GM12891 (cell line): ENCODE data around the gene CLDN24.
A peak's percentile ranks its signal among the peaks of the same experiment; 100 is the strongest.

Experiments used
- DNase-seq: peaks from one replicate; pipeline ENCODE4 v3.0.0; 2011; ENCODE audit warnings: low spot score; ENCODE audit not compliant: insufficient read length
- FAIRE-seq: peaks from 2 replicates; lab custom pipeline; 2011; peaks lifted over from hg19 to GRCh38; lab: Jason Lieb, UNC
- PAX5 ChIP-seq: IDR thresholded peaks from 2 replicates; pipeline ENCODE4 v1.6.1; 2011; ENCODE audit warnings: low read length, moderate library complexity, mild to moderate bottlenecking; ENCODE audit not compliant: insufficient read depth, severe bottlenecking
- POLR2A ChIP-seq: IDR thresholded peaks from 2 replicates; pipeline ENCODE4 v1.6.1; 2011; ENCODE audit warnings: low read depth, low read length, control low read depth
- POLR2AphosphoS5 ChIP-seq: IDR thresholded peaks from 2 replicates; pipeline ENCODE4 v1.6.1; 2011; ENCODE audit warnings: low read depth, low read length, control low read depth
- POU2F2 ChIP-seq: IDR thresholded peaks from 2 replicates; pipeline ENCODE4 v1.6.1; 2011; ENCODE audit warnings: low read depth, mild to moderate bottlenecking, control low read depth, low read length, moderate library complexity
- SPI1 ChIP-seq: IDR thresholded peaks from 2 replicates; pipeline ENCODE4 v1.6.1; 2011; ENCODE audit warnings: low read depth, low read length, control low read depth
- TAF1 ChIP-seq: IDR thresholded peaks from 2 replicates; pipeline ENCODE4 v1.6.1; 2011; ENCODE audit warnings: low read depth, low read length, control low read depth

CLDN24 gene

GRCh38 chr4:183348136-183348535 is 25.9 kb upstream of the CLDN24 start:
- TF ChIP-seq POLR2AphosphoS5 (no peak), TAF1 (no peak), PAX5 (no peak), POLR2A (no peak), SPI1 (no peak), POU2F2 (no peak)
- FAIRE-seq = no peak

GRCh38 chr4:183347566-183347965 is 25.3 kb upstream of the CLDN24 start:
- no peak for FAIRE-seq
- DNase-seq = no peak
- TF ChIP-seq POU2F2 (no peak), POLR2AphosphoS5 (no peak), TAF1 (no peak), SPI1 (no peak), PAX5 (no peak), POLR2A (no peak)

More at GRCh38 chr4:183348136-183348535, 25.9 kb upstream of the CLDN24 start:
- no peak for DNase-seq

- no peak for TF ChIP-seq POLR2AphosphoS5
- TF ChIP-seq POLR2A = no peak
- no peak for TF ChIP-seq SPI1
- TF ChIP-seq POU2F2 = no peak
- no peak for TF ChIP-seq TAF1
- TF ChIP-seq PAX5 = no peak
Measured at GRCh38 chr4:183347146-183347545, 24.9 kb upstream of the CLDN24 start.

GRCh38 chr4:183345261-183345660 is 23.0 kb upstream of the CLDN24 start:
- DNase-seq = no peak
- TF ChIP-seq TAF1 (no peak), PAX5 (no peak), SPI1 (no peak), POLR2A (no peak), POLR2AphosphoS5 (no peak), POU2F2 (no peak)
- FAIRE-seq = no peak

More at GRCh38 chr4:183347146-183347545, 24.9 kb upstream of the CLDN24 start:
- DNase-seq = no peak
- no peak for FAIRE-seq

- FAIRE-seq = no peak
- TF ChIP-seq POLR2AphosphoS5 = no peak
- TF ChIP-seq SPI1 = no peak
- no peak for TF ChIP-seq TAF1
- TF ChIP-seq POLR2A = no peak
- TF ChIP-seq PAX5 = no peak
- TF ChIP-seq POU2F2 = no peak
- DNase-seq = no peak
Measured at GRCh38 chr4:183344523-183345255, 22.5 kb upstream of the CLDN24 start.

GRCh38 chr4:183343730-183344129 is 21.5 kb upstream of the CLDN24 start:
- no peak for FAIRE-seq
- DNase-seq = no peak
- TF ChIP-seq POLR2AphosphoS5 (no peak), POU2F2 (no peak), POLR2A (no peak), TAF1 (no peak)

- no peak for FAIRE-seq
- TF ChIP-seq POLR2AphosphoS5 (no peak), PAX5 (no peak), SPI1 (no peak), POLR2A (no peak), POU2F2 (no peak)
- peak; percentile 22 for DNase-seq
Measured at GRCh38 chr4:183342541-183343533, 20.6 kb upstream of the CLDN24 start.

GRCh38 chr4:183337833-183338232 is 15.6 kb upstream of the CLDN24 start:
- no peak for DNase-seq
- FAIRE-seq = no peak
- TF ChIP-seq PAX5 (no peak), POLR2A (no peak), SPI1 (no peak), POLR2AphosphoS5 (no peak), TAF1 (no peak), POU2F2 (no peak)

- TF ChIP-seq PAX5 (no peak), SPI1 (no peak), POLR2A (no peak), POLR2AphosphoS5 (no peak), TAF1 (no peak), POU2F2 (no peak)
- DNase-seq (no peak), FAIRE-seq (no peak)
Measured at GRCh38 chr4:183337349-183337748, 15.1 kb upstream of the CLDN24 start.
